Colonic mucosa (tissue), 4 donors: ENCODE data around the gene SPRED1. TPM values are rescaled to one million over a fixed set of nuclear protein-coding genes. Genes with fewer than 3 reads are reported as not detected.

Experiments
- DNase-seq: peaks from one replicate; pipeline ENCODE4 v3.0.0-alpha.2; 2020
- H3K27ac ChIP-seq: fragments of 200-600 bp; one replicate; pipeline ENCODE4 v1.8.0; 2021
- H3K27me3 ChIP-seq: fragments of 200-600 bp; one replicate; pipeline ENCODE4 v1.8.0; 2021
- H3K36me3 ChIP-seq: fragments of 200-600 bp; one replicate; pipeline ENCODE4 v1.8.0; 2021
- H3K4me1 ChIP-seq: fragments of 200-600 bp; one replicate; pipeline ENCODE4 v1.8.0; 2021; ENCODE audit warnings: mild to moderate bottlenecking
- H3K4me3 ChIP-seq: fragments of 200-600 bp; one replicate; pipeline ENCODE4 v1.8.0; 2021
- H3K9ac ChIP-seq, 2 donors: one replicate each; pipeline ENCODE4 v1.7.0; 2013; ENCODE audit warnings: control low read depth in 2 of 2, low read depth in 2 of 2, low read length in 2 of 2
- H3K9me3 ChIP-seq: fragments of 200-600 bp; one replicate; pipeline ENCODE4 v1.8.0; 2021
- CTCF ChIP-seq: fragments of 200-600 bp; IDR thresholded peaks from one replicate; pipeline ENCODE4 v1.8.0; 2022; ENCODE audit warnings: antibody characterized with exemption, mild to moderate bottlenecking
- intact Hi-C: fragments of 100-400 bp; cut with DNase I; formaldehyde crosslinking; loops from one replicate; pipeline ENCODE4 v1.14.1; 2022
- total RNA-seq, 2 donors: library from RNA; stranded (reverse); fragmentation: NEBNext Ultra II Directional in 1 of 2; extraction: Animal tissue kit (Norgen Biotek cat#: 25700) in 1 of 2; gene quantifications; one replicate each; pipeline ENCODE4 v1.2.1, GENCODE V29; 2021
- donor health status: healthy.
- donor health status: DM: no; HTN: no; CAD: no.
- donor health status: DM: no; HTN: no; CAD: no.

SPRED1 gene
- total RNA-seq, 2 donors from 2014 or later = 26.8 to 28.0 TPM

GRCh38 chr15:38225381-38225780 is 27.3 kb upstream of the SPRED1 start:
- Histone ChIP-seq H3K27me3 (no peaks in the 10 kb centered on the region), H3K9ac (no peak overlapping the region), H3K4me3 (no peak overlapping the region), H3K4me1 (peaks cover 4% of the 10 kb centered on the region), H3K27ac (no peak overlapping the region), H3K9me3 (no peaks in the 10 kb centered on the region), H3K36me3 (no peaks in the 10 kb centered on the region)
- no peak for TF ChIP-seq CTCF
- intact Hi-C loops = no loop called here
- no peak for DNase-seq

GRCh38 chr15:38226608-38227266 is 25.9 kb upstream of the SPRED1 start:
- intact Hi-C loops = no loop called here
- TF ChIP-seq CTCF = no peak
- H3K27ac ChIP-seq = peak overlapping the region; percentile 33

GRCh38 chr15:38227941-38228340 is 24.7 kb upstream of the SPRED1 start:
- no peak for DNase-seq
- no peak overlapping the region for H3K27ac ChIP-seq
- H3K36me3 ChIP-seq = no peaks in the 10 kb centered on the region
- H3K4me3 ChIP-seq = no peak overlapping the region
- H3K4me1 ChIP-seq = peaks cover 4% of the 10 kb centered on the region
- no peak for TF ChIP-seq CTCF
- no peaks in the 10 kb centered on the region for H3K9me3 ChIP-seq
- H3K9ac ChIP-seq = no peak overlapping the region
- H3K27me3 ChIP-seq = no peaks in the 10 kb centered on the region
- intact Hi-C loops = no loop called here

More at GRCh38 chr15:38226608-38227266, 25.9 kb upstream of the SPRED1 start:
- Histone ChIP-seq H3K36me3 (no peaks in the 10 kb centered on the region), H3K27me3 (no peaks in the 10 kb centered on the region), H3K4me1 (peaks cover 4% of the 10 kb centered on the region), H3K4me3 (no peak overlapping the region), H3K9ac (no peak overlapping the region), H3K9me3 (no peaks in the 10 kb centered on the region)
- DNase-seq = peak; percentile 87

DNA sequence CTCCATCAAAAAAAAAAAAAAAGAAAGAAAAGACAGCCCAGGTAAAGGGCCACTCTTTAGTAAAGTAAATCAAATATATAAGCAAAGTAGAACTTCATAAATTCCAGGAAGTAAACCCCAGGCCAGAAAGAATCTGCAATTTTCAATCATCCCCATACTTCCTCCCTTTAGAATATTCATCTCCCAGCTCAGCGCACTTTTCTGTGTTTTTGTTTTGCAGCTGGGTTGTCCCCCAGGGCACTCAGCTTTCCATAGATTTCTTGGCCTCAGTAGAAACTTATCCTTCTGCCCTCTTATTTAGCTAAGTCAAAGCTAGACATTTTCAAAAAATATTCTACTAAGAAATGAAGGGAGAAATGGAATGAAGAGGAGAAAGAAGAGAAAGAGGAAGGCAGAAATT is 24.0 kb upstream of the SPRED1 start:
- intact Hi-C loops = no loop called here
- Histone ChIP-seq H3K9me3 (no peaks in the 10 kb centered on the region), H3K27me3 (no peaks in the 10 kb centered on the region), H3K4me3 (no peak overlapping the region), H3K4me1 (peaks cover 4% of the 10 kb centered on the region), H3K36me3 (no peaks in the 10 kb centered on the region), H3K9ac (no peak overlapping the region), H3K27ac (no peak overlapping the region)
- DNase-seq = no peak
- no peak for TF ChIP-seq CTCF

GRCh38 chr15:38229705-38230310 is 22.8 kb upstream of the SPRED1 start:
- intact Hi-C loops = no loop called here
- Histone ChIP-seq H3K27ac (no peak overlapping the region), H3K9me3 (no peaks in the 10 kb centered on the region), H3K4me3 (no peak overlapping the region), H3K4me1 (peaks cover 4% of the 10 kb centered on the region), H3K27me3 (no peaks in the 10 kb centered on the region), H3K36me3 (no peaks in the 10 kb centered on the region), H3K9ac (no peak overlapping the region)
- no peak for DNase-seq
- TF ChIP-seq CTCF = no peak
